ENCODE measurements around the gene PALB2.
A peak's percentile ranks its signal among the peaks of the same experiment; 100 is the strongest.
"Not testable (repeated sequence)": the region's sequence is repeated elsewhere in the genome, so short reads cannot be mapped to it uniquely, and the experiment has no call there.

The PALB2 gene

GRCh38 chr16:23595246-23595950 is 45.7 kb downstream of the PALB2 start:
- H3K4me3 ChIP-seq (ENCODE audit: low read length): peak overlapping the region; percentile 98
- no peak for DNase-seq (ENCODE audit: low read depth)
- TF ChIP-seq CTCF (conservative IDR thresholded peaks at IDR 0.05; ENCODE audit: low read depth, low read length): no peak

- no peak overlapping the region for H3K4me3 ChIP-seq (ENCODE audit: low read length)
- no peak for TF ChIP-seq CTCF (conservative IDR thresholded peaks at IDR 0.05; ENCODE audit: low read depth, low read length)
- DNase-seq (ENCODE audit: low read depth): no peak
These were observed 46.9 kb downstream of the PALB2 start for GRCh38 chr16:23594186-23594585.

- no peak overlapping the region for H3K4me3 ChIP-seq (ENCODE audit: low read length)
- DNase-seq (ENCODE audit: low read depth): no peak
- TF ChIP-seq CTCF (conservative IDR thresholded peaks at IDR 0.05; ENCODE audit: low read depth, low read length): no peak
These were observed 50.9 kb downstream of the PALB2 start for GRCh38 chr16:23590181-23590580.

GRCh38 chr16:23587726-23588125 is 53.4 kb downstream of the PALB2 start:
- no peak for TF ChIP-seq CTCF (conservative IDR thresholded peaks at IDR 0.05; ENCODE audit: low read depth, low read length)
- H3K4me3 ChIP-seq (ENCODE audit: low read length): no peak overlapping the region
- peak; percentile 39 for DNase-seq (ENCODE audit: low read depth)

- no peak for DNase-seq (ENCODE audit: low read depth)
- no peak for TF ChIP-seq CTCF (conservative IDR thresholded peaks at IDR 0.05; ENCODE audit: low read depth, low read length)
- H3K4me3 ChIP-seq (ENCODE audit: low read length): no peak overlapping the region
These were observed 56.7 kb downstream of the PALB2 start for GRCh38 chr16:23584186-23585076.

GRCh38 chr16:23583271-23583670 is 57.8 kb downstream of the PALB2 start:
- H3K4me3 ChIP-seq (ENCODE audit: low read length); DNase-seq (ENCODE audit: low read depth): not testable (repeated sequence)

- TF ChIP-seq CTCF (conservative IDR thresholded peaks at IDR 0.05; ENCODE audit: low read depth, low read length): no peak
- H3K4me3 ChIP-seq (ENCODE audit: low read length): no peak overlapping the region
- DNase-seq (ENCODE audit: low read depth): no peak
These were observed 59.3 kb downstream of the PALB2 start for GRCh38 chr16:23581764-23582163.

All from retinal pigment epithelial cell (primary cell).